Upper lobe of left lung (tissue), 4 donors: Measurements from ENCODE around the gene ATP9A.

Experiments
- CTCF ChIP-seq, 6 experiments: fragments of 450-650 bp in 4 of 6; fragments of 200-600 bp in 2 of 6; sonication (generic) in 2 of 6; IDR thresholded peaks; one replicate each; pipeline ENCODE4 v1.5.1; 2016 to 2019; ENCODE audit warnings: antibody characterized with exemption in 6 of 6
- EP300 ChIP-seq, 4 donors: sonication (generic); formaldehyde crosslinking; IDR thresholded peaks; one replicate each; pipeline ENCODE4 v1.5.1; 2017; ENCODE audit warnings: antibody characterized with exemption in 4 of 4, control low read depth in 2 of 4
- POLR2A ChIP-seq, 4 donors: fragments of 450-650 bp; IDR thresholded peaks; one replicate each; pipeline ENCODE4 v1.5.1; 2016 to 2017; ENCODE audit warnings: antibody characterized with exemption in 4 of 4, mild to moderate bottlenecking in 2 of 4
- POLR2AphosphoS5 ChIP-seq, 2 donors: sonication (generic); formaldehyde crosslinking; IDR thresholded peaks; one replicate each; pipeline ENCODE4 v1.5.1; 2017; ENCODE audit warnings: antibody characterized with exemption in 2 of 2

DNA sequence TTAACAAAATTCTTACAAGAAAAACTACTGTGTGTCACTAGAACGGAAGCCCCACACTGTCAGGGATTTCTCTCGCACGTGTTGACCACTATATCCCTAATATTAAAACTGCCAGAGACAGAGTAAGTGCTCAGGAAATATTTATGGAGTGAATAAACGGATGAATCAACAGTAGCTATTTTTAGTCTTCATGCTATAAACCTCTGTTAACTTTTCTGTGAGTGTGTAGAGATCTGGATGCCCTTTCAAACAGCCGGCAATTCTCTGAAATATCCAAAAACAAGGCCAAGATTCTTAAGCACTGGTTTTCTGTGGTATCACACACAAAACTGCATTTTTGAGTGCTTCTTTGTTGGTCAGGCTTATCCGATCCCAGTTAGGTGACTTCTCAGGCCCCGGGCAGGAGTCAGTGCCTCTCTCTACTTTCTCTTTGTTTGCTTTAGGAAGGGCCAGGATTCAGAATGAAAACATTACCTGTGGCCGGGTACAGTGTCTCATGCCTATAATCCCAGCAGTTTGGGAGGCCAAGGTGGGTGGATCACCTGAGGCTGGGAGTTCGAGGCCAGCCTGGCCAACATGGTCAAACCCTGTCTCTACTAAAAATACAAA is 15.7 kb downstream of the ATP9A start:
- no peak for TF ChIP-seq CTCF (IDR thresholded peaks at IDR 0.05)
- TF ChIP-seq POLR2A (IDR thresholded peaks at IDR 0.05) = no peak
- TF ChIP-seq POLR2AphosphoS5 (IDR thresholded peaks at IDR 0.05) = no peak
- TF ChIP-seq EP300 (IDR thresholded peaks at IDR 0.05) = no peak
